ENCODE results near the gene PDS5B. TPM values are rescaled to one million over a fixed set of nuclear protein-coding genes. Genes with fewer than 3 reads are reported as not detected.

The PDS5B gene
- total and polyA plus RNA-seq, 9 donors = 30.4 to 52.7 (median 41.4) TPM

Other genes starting within 250 kb of the PDS5B start
- 7.2 TPM for gene N4BP2L1, start 158.3 kb upstream of the PDS5B start, total RNA-seq
- 1 to 10 TPM; 4.6 to 7.9 (median 6.1) TPM for gene N4BP2L1, start 158.3 kb upstream of the PDS5B start, polyA plus RNA-seq (ENCODE audit: insufficient read depth in 1 of 8, insufficient read length in 8 of 8, low replicate concordance in 1 of 8)
- 137 TPM for gene N4BP2L2, start 47.7 kb upstream of the PDS5B start, total RNA-seq
- gene N4BP2L2, start 47.7 kb upstream of the PDS5B start, polyA plus RNA-seq (ENCODE audit: insufficient read depth in 1 of 8, insufficient read length in 8 of 8, low replicate concordance in 1 of 8) = 100 to 1,000 TPM in 2 of 8 donors, 10 to 100 TPM in 6; 76.1 to 137 (median 82.3) TPM